Sigmoid colon (tissue), 7 donors: ENCODE results near the gene RDX. TPM values are rescaled to one million over a fixed set of nuclear protein-coding genes. Genes with fewer than 3 reads are reported as not detected.
"Not testable (repeated sequence)": the region's sequence is repeated elsewhere in the genome, so short reads cannot be mapped to it uniquely, and the experiment has no call there.

ENCODE experiments used
- DNase-seq: peaks from one replicate; pipeline ENCODE4 v3.0.0-alpha.2; 2019
- H3K27ac ChIP-seq, 4 donors: fragments of 200-600 bp; sonication (generic); one replicate each; pipeline ENCODE4 v1.5.1; 2016 to 2019; ENCODE audit warnings: mild to moderate bottlenecking in 1 of 4
- H3K27me3 ChIP-seq, 3 donors: fragments of 200-600 bp; sonication (generic); one replicate each; pipeline ENCODE4 v1.5.1; 2019; ENCODE audit warnings: mild to moderate bottlenecking in 1 of 3
- H3K36me3 ChIP-seq, 4 donors: fragments of 200-600 bp; sonication (generic); one replicate each; pipeline ENCODE4 v1.5.1; 2016 to 2019
- H3K4me1 ChIP-seq, 4 donors: fragments of 200-600 bp; sonication (generic); one replicate each; pipeline ENCODE4 v1.5.1; 2017 to 2019
- H3K4me3 ChIP-seq, 4 donors: fragments of 200-600 bp; sonication (generic); one replicate each; pipeline ENCODE4 v1.5.1; 2017 to 2019; ENCODE audit warnings: mild to moderate bottlenecking in 2 of 4, moderate library complexity in 1 of 4
- H3K9me3 ChIP-seq, 4 donors: fragments of 200-600 bp in 3 of 4; sonication (generic) in 3 of 4; one replicate each; pipeline versions ENCODE4 v1.5.1 to v1.6.1; 2013 to 2019
- EP300 ChIP-seq, 4 donors: sonication (generic); formaldehyde crosslinking; IDR thresholded peaks; one replicate each; pipeline ENCODE4 v1.6.1; 2017; ENCODE audit warnings: antibody characterized with exemption in 4 of 4
- POLR2A ChIP-seq, 2 donors: fragments of 450-650 bp; IDR thresholded peaks; one replicate each; pipeline ENCODE4 v1.6.1; 2016; ENCODE audit warnings: antibody characterized with exemption in 2 of 2, mild to moderate bottlenecking in 2 of 2, moderate library complexity in 2 of 2
- POLR2AphosphoS5 ChIP-seq, 4 donors: sonication (generic); formaldehyde crosslinking; IDR thresholded peaks; one replicate each; pipeline ENCODE4 v1.6.1; 2017; ENCODE audit warnings: antibody characterized with exemption in 4 of 4
- WGBS, 2 donors: extraction: QIAGEN DNeasy Blood & Tissue Kit; methylation state at CpG; one replicate each; pipeline ENCODE4 v1.1.7; 2013; 5-methylcytosine and 5-hydroxymethylcytosine counted together
- intact Hi-C: fragments of 100-400 bp; cut with DNase I; formaldehyde crosslinking; loops from one replicate; pipeline ENCODE4 v1.15.1; 2023
- polyA plus RNA-seq, 3 donors: library from polyadenylated mRNA; stranded (reverse); fragments of 200-250 nt; gene quantifications; one replicate each; pipeline ENCODE4 v1.2.3, GENCODE V29; 2013
- total RNA-seq, 4 donors: library from RNA; depleted of rRNA; stranded (reverse); fragments of >200 nt; gene quantifications; one replicate each; pipeline ENCODE4 v1.1.0, GENCODE V29; 2016
- TF ChIP-seq, protein P1 (sequence below), 4 experiments: fragments of 450-650 bp in 3 of 4; fragments of 200-600 bp in 1 of 4; IDR thresholded peaks; one replicate each; pipeline ENCODE4 v1.5.1; 2016 to 2019; ENCODE audit warnings: antibody characterized with exemption in 4 of 4, mild to moderate bottlenecking in 3 of 4, moderate library complexity in 2 of 4
- donor health status: healthy with polysubstance abuse.
- donor health status: Bipolar disorder and iron deficiency.
- donor health status: healthy.

The RDX gene
- total and polyA plus RNA-seq, 7 donors = 7.9 to 160 (median 55.6) TPM

- peak overlapping the region; percentile 92 to 97 (median 95) for H3K27ac ChIP-seq
- peaks cover 0 to 36% (median 27%) of the 10 kb centered on the region in 4 donors for H3K4me1 ChIP-seq
- TF ChIP-seq POLR2AphosphoS5 (IDR thresholded peaks at IDR 0.05) = peak in 2 of 4 donors; percentile 12 to 14
- TF ChIP-seq POLR2A (IDR thresholded peaks at IDR 0.05) = no peak
- TF ChIP-seq EP300 (IDR thresholded peaks at IDR 0.05) = no peak
- peak; percentile 75 for DNase-seq
- H3K4me3 ChIP-seq = peak overlapping the region; percentile 61 to 94 (median 84)
- no peaks in the 10 kb centered on the region for H3K9me3 ChIP-seq
- no peaks in the 10 kb centered on the region for H3K27me3 ChIP-seq
- intact Hi-C loops = loop anchor here (2.0 to 10.0 kb wide), 5 partner anchors 81 to 351 kb away; partner anchors contain the start of genes FDX1 and ZC3H12C
- no peaks in the 10 kb centered on the region for H3K36me3 ChIP-seq
- 0% methylated on average over 39 of the region's 39 CpGs for WGBS, 2 donors
Measured at GRCh38 chr11:110295531-110296225, 736 bp downstream of the RDX start.

- H3K27ac ChIP-seq = peak overlapping the region; percentile 92 to 97 (median 95)
- intact Hi-C loops = loop anchor here (5.0 to 10.0 kb wide), 4 partner anchors 93 to 350 kb away; partner anchors contain the start of genes FDX1 and ZC3H12C
- no peaks in the 10 kb centered on the region for H3K9me3 ChIP-seq
- 3 to 13% methylated on average over 4 of the region's 4 CpGs for WGBS, 2 donors
- no peak for DNase-seq
- peaks cover 0 to 36% (median 29%) of the 10 kb centered on the region in 4 donors for H3K4me1 ChIP-seq
- H3K36me3 ChIP-seq = no peaks in the 10 kb centered on the region
- TF ChIP-seq, protein P1, sequence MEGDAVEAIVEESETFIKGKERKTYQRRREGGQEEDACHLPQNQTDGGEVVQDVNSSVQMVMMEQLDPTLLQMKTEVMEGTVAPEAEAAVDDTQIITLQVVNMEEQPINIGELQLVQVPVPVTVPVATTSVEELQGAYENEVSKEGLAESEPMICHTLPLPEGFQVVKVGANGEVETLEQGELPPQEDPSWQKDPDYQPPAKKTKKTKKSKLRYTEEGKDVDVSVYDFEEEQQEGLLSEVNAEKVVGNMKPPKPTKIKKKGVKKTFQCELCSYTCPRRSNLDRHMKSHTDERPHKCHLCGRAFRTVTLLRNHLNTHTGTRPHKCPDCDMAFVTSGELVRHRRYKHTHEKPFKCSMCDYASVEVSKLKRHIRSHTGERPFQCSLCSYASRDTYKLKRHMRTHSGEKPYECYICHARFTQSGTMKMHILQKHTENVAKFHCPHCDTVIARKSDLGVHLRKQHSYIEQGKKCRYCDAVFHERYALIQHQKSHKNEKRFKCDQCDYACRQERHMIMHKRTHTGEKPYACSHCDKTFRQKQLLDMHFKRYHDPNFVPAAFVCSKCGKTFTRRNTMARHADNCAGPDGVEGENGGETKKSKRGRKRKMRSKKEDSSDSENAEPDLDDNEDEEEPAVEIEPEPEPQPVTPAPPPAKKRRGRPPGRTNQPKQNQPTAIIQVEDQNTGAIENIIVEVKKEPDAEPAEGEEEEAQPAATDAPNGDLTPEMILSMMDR (IDR thresholded peaks at IDR 0.05) = no peak
- no peak for TF ChIP-seq POLR2A (IDR thresholded peaks at IDR 0.05)
- no peak for TF ChIP-seq POLR2AphosphoS5 (IDR thresholded peaks at IDR 0.05)
- no peak for TF ChIP-seq EP300 (IDR thresholded peaks at IDR 0.05)
- H3K4me3 ChIP-seq = peak overlapping the region; percentile 61 to 94 (median 84)
- no peaks in the 10 kb centered on the region for H3K27me3 ChIP-seq
Measured at GRCh38 chr11:110295086-110295485, 1.3 kb downstream of the RDX start.

DNA sequence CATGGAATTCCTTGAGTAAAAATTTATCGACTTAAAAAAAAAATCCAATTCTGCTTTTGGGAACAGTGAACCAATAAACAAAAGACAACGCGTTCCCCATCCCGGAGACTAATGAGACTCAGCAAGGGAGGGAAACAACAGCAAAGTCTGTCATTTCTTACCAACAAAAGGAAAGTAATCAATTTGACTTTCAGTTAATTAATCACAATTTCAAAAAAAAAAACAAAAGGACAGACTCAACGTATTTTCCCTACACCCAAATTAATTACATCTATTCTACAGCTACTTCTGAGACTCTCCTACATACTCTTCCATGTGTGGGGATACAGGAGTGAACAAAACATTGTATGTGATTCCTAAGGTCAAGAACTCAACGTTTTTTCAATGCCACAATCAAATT lies 1.9 kb downstream of the RDX start:
- 66 to 69% methylated on average over 6 of the region's 6 CpGs for WGBS, 2 donors
- Histone ChIP-seq H3K9me3 (no peaks in the 10 kb centered on the region), H3K36me3 (no peaks in the 10 kb centered on the region), H3K4me1 (peaks cover 0 to 36% (median 29%) of the 10 kb centered on the region in 4 donors), H3K4me3 (peak overlapping the region in 3 of 4 donors; percentile 76 to 94 (median 91)), H3K27ac (peak overlapping the region; percentile 24 to 97 (median 94)), H3K27me3 (no peaks in the 10 kb centered on the region)
- no peak for DNase-seq
- intact Hi-C loops = loop anchor here (10.0 kb wide), 1 partner anchor 350 kb away; no protein-coding TSS in a partner anchor
- no peak for TF ChIP-seq POLR2A (IDR thresholded peaks at IDR 0.05)

- H3K4me1 ChIP-seq = peaks cover 0 to 36% (median 29%) of the 10 kb centered on the region in 4 donors
- intact Hi-C loops = loop anchor here (10.0 kb wide), 1 partner anchor 349 kb away; no protein-coding TSS in a partner anchor
- TF ChIP-seq, protein P1 (IDR thresholded peaks at IDR 0.05) = no peak
- TF ChIP-seq POLR2A (IDR thresholded peaks at IDR 0.05) (no peak), EP300 (IDR thresholded peaks at IDR 0.05) (no peak), POLR2AphosphoS5 (IDR thresholded peaks at IDR 0.05) (no peak)
- no peaks in the 10 kb centered on the region for H3K9me3 ChIP-seq
- H3K27ac ChIP-seq = no peak overlapping the region
- H3K4me3 ChIP-seq = no peak overlapping the region
- 66 to 71% methylated on average over 4 of the region's 4 CpGs for WGBS, 2 donors
- DNase-seq = no peak
- H3K36me3 ChIP-seq = no peaks in the 10 kb centered on the region
- H3K27me3 ChIP-seq = no peaks in the 10 kb centered on the region
Measured at GRCh38 chr11:110293389-110293788, 3.0 kb downstream of the RDX start.

DNA sequence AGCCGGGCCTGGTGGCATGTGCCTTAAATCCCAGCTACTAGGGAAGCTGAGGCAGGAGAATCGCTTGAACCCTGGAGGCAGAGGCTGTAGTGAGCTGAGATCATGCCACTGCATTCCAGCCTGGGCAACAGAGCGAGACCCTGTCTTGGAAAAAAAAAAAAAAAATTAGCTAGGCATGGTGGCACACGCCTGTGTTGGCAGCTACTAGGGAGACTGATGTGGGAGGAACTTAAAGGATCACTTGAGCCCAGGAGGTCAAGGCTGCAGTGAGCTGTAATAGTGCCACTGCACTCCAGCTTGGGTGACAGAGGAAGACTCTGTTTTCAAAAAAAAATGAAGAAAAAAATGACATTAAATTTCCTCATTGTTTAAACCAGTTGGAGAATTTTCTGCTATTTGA lies 4.3 kb downstream of the RDX start:
- not testable (repeated sequence) for H3K4me3 ChIP-seq, H3K9me3 ChIP-seq, H3K36me3 ChIP-seq, H3K27me3 ChIP-seq, DNase-seq, H3K27ac ChIP-seq
- peaks cover 0 to 47% (median 27%) of the 10 kb centered on the region in 4 donors for H3K4me1 ChIP-seq
- intact Hi-C loops = loop anchor here (10.0 kb wide), 1 partner anchor 347 kb away; no protein-coding TSS in a partner anchor
- WGBS, 2 donors = 90 to 94% methylated on average over 4 of the region's 4 CpGs

DNA sequence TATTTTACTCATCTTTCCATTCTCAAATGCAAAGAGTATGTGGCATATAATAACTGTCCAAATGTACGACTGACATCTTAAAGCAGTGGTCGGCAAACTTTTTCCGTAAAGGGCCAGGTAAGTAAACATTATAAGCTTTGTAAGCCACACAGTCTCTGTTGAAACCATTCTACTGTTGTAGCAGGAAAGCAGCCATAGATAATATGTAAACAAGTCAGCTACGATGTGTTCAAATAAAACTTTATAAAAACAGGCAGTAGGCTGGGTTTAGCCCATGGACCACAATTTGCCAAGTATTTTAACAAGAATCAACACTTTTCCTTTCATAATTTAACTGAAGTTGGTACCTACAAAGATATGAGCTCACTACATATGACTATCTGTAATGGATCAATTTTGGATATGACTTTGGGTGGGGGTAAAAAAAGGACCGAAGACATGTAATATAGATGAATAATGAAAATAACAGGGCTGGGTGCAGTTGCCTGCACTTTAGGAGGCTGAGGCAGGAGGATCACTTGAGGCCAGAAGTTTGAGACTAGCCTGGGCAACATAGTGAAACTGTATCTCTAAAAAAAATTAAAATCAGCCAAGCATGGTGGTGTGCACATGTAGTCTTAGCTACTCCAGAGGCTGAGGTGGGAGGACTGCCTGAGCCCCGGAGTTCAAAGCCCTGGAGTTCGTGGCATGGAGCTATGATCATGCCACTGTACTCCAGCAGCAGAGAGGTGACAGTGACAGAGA lies 5.7 kb downstream of the RDX start:
- WGBS, 2 donors = 93 to 94% methylated on average over 7 of the region's 7 CpGs
- Histone ChIP-seq H3K4me1 (peaks cover 0 to 58% (median 28%) of the 10 kb centered on the region in 4 donors), H3K36me3 (no peaks in the 10 kb centered on the region), H3K4me3 (no peak overlapping the region), H3K9me3 (no peaks in the 10 kb centered on the region), H3K27ac (no peak overlapping the region), H3K27me3 (no peaks in the 10 kb centered on the region)
- DNase-seq = no peak
- intact Hi-C loops = loop anchor here (10.0 kb wide), 1 partner anchor 346 kb away; no protein-coding TSS in a partner anchor
- TF ChIP-seq EP300 (IDR thresholded peaks at IDR 0.05) (no peak), POLR2A (IDR thresholded peaks at IDR 0.05) (no peak), POLR2AphosphoS5 (IDR thresholded peaks at IDR 0.05) (no peak)
- TF ChIP-seq, protein P1 (IDR thresholded peaks at IDR 0.05) = no peak
